TTC549 (cell line): Measurements from ENCODE around the gene NSD1.
"Not testable (repeated sequence)": the region's sequence is repeated elsewhere in the genome, so short reads cannot be mapped to it uniquely, and the experiment has no call there.

Experiments used
- FAIRE-seq: peaks from 2 replicates; lab custom pipeline; 2012; peaks lifted over from hg19 to GRCh38; lab: Jason Lieb, UNC

NSD1 gene

GRCh38 chr5:177293819-177294581 lies 160.4 kb downstream of the NSD1 start:
- FAIRE-seq = no peak

- no peak for FAIRE-seq
These were observed 161.1 kb downstream of the NSD1 start for GRCh38 chr5:177294632-177295031.

- no peak for FAIRE-seq
These were observed 162.4 kb downstream of the NSD1 start for GRCh38 chr5:177295924-177296323.

GRCh38 chr5:177296581-177296980 lies 163.0 kb downstream of the NSD1 start:
- no peak for FAIRE-seq

DNA sequence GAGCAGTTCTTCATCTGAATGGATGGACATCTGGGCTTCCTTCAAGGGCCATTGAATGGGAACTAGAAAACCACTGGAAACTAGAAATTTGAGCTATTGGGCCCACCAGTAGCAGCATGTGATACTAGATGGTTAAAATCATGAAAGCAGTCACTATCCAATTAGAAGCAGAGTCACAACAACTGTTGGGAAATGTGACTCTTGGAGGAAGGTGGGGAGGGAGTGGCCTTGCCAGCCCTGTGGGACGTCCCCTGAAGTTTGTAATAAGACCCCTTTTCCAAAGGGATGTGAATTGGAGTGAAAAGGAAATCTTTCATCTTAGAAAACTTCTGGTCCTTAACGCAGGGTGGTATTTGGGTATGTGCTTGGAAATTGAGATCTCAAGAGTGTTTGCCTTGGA lies 164.3 kb downstream of the NSD1 start:
- FAIRE-seq = no peak

- FAIRE-seq = no peak
These were observed 166.1 kb downstream of the NSD1 start for GRCh38 chr5:177299697-177300096.

DNA sequence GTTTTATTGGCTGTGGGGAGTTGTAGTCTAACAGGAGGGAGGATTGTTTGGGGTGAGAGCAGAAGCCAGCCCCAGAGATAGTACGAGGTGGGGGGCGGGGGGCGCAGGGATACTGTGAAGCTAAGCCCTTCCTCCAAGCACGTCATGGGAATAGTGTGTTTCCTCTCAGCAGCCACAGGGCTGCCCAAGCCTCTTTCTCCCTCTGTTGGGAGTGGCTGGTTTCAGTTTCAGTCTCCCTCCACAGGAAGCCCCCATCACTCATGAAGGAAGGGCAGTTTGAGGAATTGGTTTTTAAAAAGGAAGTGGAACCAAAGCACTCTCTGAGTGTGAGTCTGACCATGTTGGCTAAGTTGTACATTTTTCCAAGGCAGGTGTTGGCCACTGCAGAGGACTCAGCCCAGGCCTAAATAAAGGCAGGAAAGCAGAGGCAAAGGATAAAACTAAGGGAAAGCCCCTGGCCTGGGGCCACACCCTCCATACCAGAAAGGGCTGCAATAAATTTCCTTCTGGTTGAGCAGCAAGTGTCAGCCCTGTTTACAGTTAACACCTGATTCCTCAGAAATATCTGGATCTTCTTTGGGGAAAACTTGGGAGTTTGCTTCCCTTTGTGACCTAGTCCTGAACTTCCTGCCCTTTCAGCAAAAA lies 166.8 kb downstream of the NSD1 start:
- FAIRE-seq = no peak

- FAIRE-seq = no peak
These were observed 167.4 kb downstream of the NSD1 start for GRCh38 chr5:177300951-177301350.

GRCh38 chr5:177301503-177302165 lies 168.1 kb downstream of the NSD1 start:
- FAIRE-seq = no peak

- FAIRE-seq = no peak
These were observed 169.0 kb downstream of the NSD1 start for GRCh38 chr5:177302354-177303110.

DNA sequence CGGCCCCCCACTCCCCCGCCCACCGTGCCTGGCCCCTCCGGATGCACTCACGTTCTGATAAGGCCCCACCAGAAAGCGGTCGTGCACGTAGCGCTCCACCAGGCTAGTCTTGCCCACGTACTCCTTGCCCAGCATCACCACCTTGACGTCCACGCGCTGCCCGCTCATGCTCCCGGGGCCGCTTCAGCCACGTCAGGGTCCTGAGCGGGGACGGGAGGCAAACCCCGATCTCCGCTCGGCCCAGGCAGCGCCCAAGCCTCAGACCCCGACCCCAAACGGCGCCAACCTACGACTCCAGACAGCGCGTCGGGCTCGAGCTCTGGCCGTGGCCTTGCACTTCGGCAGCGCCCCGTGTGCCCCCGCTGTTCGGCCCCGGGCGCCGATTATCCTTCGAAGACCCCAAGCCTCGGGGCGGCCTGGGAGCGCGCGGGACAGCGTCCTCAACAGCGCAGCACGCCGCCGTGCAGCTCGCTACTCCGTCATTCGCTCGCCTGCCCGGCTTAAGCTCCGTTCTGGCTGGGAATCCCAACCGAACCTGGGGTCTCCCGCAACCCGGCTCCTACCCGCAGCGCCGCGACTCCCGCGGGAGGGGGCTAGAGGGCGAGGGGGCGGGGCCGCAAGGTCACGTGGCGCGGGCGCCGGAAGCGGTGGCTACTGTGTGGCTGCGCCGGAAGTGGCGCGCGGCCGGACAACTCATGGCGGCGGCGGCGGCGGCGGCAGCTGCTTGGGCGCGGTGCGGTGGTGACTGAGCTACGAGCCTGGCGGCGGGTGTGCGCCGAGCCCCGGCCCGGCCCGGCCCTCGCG lies 169.8 kb downstream of the NSD1 start, which contains the start of the genes PRELID1 and RAB24:
Gene PRELID1 (plus strand): TSS at position 679 of the 804 bp plus-strand sequence. CDS start 187 bp downstream, outside the sequence.
Gene RAB24 (minus strand): TSS at position 599 of the 804 bp plus-strand sequence. CDS start 431 bp downstream, at position 168.
- no peak for FAIRE-seq

DNA sequence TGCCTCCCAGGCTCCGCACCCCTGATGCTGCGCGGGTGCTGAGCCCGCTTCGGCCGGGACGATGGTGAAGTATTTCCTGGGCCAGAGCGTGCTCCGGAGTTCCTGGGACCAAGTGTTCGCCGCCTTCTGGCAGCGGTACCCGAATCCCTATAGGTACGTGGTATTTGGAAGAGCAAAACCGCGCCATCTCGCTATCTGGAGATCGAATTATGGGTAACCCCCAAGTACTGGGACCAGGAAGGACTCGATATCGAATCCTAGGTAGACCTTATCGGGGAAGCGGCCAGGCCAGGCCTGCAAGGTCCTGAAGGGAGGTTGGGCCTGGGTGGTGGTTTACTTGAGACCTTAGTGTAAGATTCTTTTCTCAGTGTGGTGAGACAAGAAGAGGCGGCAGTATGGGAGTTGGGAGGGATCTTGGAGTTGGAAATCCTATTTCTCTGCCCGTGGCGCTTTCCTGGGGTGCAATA lies 170.4 kb downstream of the NSD1 start:
- FAIRE-seq = no peak

GRCh38 chr5:177304392-177305119 lies 171.0 kb downstream of the NSD1 start:
- FAIRE-seq = no peak

- FAIRE-seq = not testable (repeated sequence)
These were observed 172.6 kb downstream of the NSD1 start for GRCh38 chr5:177306103-177306640.

DNA sequence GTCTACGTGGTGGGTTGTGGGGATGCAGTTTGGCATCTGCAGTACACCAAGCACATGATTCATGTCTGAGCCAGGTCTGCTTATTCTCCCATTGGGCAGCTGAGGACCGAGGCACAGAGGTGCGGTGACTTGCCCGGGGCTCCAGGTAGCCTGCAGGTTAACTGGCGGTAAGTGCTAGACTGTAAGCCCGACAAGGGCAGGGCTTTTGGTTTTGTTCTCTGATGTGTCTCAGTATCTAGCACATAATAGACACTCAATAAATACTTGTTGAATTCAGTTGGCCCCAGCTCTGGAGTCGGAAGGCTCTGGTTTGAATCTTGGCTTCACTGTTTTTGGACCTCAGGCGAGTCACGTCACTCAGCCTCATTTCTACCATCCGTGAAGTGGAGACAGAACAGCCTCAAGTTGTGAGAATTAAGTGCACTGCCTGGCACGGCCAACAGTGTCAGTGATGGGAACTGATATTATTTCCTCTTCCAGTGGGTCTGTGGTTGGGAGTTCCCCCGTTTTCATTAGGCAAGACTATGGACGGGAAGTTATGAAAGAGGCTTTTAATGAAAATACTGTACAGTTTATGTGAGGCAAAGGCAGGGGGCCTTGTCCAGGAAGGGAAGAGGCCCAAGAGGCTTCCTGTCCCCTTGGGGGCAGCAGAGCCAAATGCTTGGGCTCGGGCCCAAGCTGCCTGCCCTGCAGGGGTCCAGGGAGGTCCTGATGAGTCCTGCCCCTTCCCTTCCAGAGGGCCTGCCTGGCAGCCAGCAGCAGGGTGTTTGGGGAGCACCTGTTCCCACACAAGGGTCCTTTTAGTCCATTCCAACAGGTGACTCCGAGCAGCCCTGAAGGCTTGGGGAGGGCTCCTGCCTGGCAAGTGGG lies 173.3 kb downstream of the NSD1 start:
- no peak for FAIRE-seq

DNA sequence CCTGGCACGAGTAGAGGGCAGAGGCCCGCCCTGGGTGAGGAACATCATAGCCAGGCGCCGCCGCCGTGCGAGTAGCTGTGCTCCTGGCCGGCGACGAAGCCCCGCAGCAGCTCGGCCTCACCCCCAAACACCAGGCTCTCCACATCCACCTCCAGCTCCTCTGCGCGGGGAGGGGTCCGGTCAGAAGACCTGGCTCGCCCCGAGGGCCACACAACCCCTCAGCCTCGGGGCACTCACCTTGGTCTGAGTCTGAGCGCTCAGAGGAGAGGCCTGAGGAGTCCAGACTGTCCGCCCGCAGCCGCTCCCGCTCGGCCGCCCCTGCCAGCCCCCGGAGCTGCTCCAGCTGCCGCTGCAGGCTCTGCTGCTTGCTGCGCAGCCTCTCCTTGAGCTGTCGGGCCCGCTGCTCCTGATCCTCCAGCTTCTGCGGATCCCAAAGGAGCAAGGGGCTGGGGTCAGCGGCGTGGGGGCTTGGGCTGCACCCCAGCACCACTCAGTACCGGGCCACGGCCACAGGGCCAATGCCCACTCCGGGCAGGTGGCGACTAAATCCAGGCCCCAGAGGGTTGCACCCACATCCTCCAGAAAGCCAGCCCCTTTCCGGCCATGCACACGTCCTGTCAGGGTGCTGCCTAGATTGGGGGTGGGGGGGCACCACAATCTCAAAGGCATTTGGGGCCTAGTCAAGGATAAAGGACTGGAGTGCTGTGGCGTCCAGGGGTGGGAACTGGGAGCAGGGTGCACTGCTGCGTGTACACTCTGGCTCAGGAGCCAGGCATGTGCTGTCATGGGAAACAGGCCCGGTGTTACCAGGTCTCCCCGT lies 174.2 kb downstream of the NSD1 start:
- FAIRE-seq = no peak

DNA sequence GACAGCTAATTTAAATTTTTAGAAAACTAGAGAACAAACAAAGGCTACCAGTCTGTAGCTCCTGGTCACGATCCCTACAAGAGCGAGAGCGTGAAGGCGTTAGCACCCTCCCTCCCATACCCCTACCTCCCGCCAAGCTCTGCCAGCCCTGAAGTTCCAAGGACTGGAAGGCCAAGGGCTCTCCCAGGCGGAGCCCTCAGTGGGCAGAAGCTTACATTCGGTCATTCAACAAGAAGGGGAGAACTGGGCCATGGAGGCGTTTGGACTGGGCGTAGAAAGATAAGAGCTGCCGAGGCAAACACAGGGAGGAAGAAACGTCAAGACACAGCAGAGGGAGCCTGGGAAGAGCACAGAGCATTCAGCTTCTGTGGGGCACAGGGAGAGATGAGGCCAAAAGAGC lies 175.2 kb downstream of the NSD1 start:
- FAIRE-seq = no peak
